HepG2 (cell line): ENCODE results near the gene ANKRD40. TPM values are rescaled to one million over a fixed set of nuclear protein-coding genes. Genes with fewer than 3 reads are reported as not detected.
A peak's percentile ranks its signal among the peaks of the same experiment; 100 is the strongest.

ENCODE experiments used
- BRCA1 ChIP-seq: sonication (generic); formaldehyde crosslinking; IDR thresholded peaks from 2 replicates; pipeline ENCODE4 v1.4.0; 2020; ENCODE audit warnings: missing genetic modification reagents
- FOXM1 ChIP-seq: sonication (generic); formaldehyde crosslinking; IDR thresholded peaks from 2 replicates; pipeline ENCODE4 v1.5.0; 2020; ENCODE audit warnings: missing genetic modification reagents
- FOXO1 ChIP-seq: sonication (generic); formaldehyde crosslinking; IDR thresholded peaks from 2 replicates; pipeline ENCODE4 v1.4.0; 2020; ENCODE audit warnings: missing genetic modification reagents
- MIER2 ChIP-seq: IDR thresholded peaks from 2 replicates; pipeline ENCODE4 v1.6.1; 2016; ENCODE audit warnings: missing biosample characterization, missing genetic modification reagents
- MIXL1 ChIP-seq: IDR thresholded peaks from 2 replicates; pipeline ENCODE4 v1.6.1; 2016
- PHF20 ChIP-seq: sonication (generic); formaldehyde crosslinking; IDR thresholded peaks from 2 replicates; pipeline ENCODE4 v1.5.0; 2020; ENCODE audit warnings: mild to moderate bottlenecking, missing genetic modification reagents
- POLR2AphosphoS2 ChIP-seq: IDR thresholded peaks from 2 replicates; pipeline ENCODE4 v1.6.1; 2011; ENCODE audit warnings: low read depth, low read length, improper control_type of control experiment
- RERE ChIP-seq: IDR thresholded peaks from 2 replicates; pipeline ENCODE4 v1.6.1; 2016; ENCODE audit warnings: low read depth, missing genetic modification reagents, missing compliant biosample characterization
- SCMH1 ChIP-seq: sonication (generic); formaldehyde crosslinking; IDR thresholded peaks from 2 replicates; pipeline ENCODE4 v1.9.0; 2021; ENCODE audit warnings: missing genetic modification reagents, mild to moderate bottlenecking, borderline replicate concordance
- SP2 ChIP-seq: sonication (generic); formaldehyde crosslinking; IDR thresholded peaks from 2 replicates; pipeline ENCODE4 v1.5.1; 2020; ENCODE audit warnings: mild to moderate bottlenecking, missing genetic modification reagents
- ZHX2 ChIP-seq, 2 experiments: sonication (generic) in 1 of 2; formaldehyde crosslinking in 1 of 2; IDR thresholded peaks; 2 replicates each; pipeline versions ENCODE4 v1.6.1 to v1.9.0; 2014 to 2022; ENCODE audit warnings: antibody characterized with exemption in 1 of 2, borderline replicate concordance in 1 of 2, inconsistent platforms in 1 of 2, low read depth in 1 of 2, missing genetic modification reagents in 1 of 2
- ZNF143 ChIP-seq: sonication (generic); formaldehyde crosslinking; IDR thresholded peaks from 2 replicates; pipeline ENCODE4 v1.4.0; 2020; ENCODE audit warnings: missing genetic modification reagents
- ZNF317 ChIP-seq: sonication (generic); formaldehyde crosslinking; IDR thresholded peaks from 2 replicates; pipeline ENCODE4 v1.5.0; 2020; ENCODE audit warnings: mild to moderate bottlenecking, missing genetic modification reagents
- ZNF816 ChIP-seq: sonication (generic); formaldehyde crosslinking; IDR thresholded peaks from 2 replicates; pipeline ENCODE4 v1.8.0; 2022; ENCODE audit warnings: missing genetic modification reagents, mild to moderate bottlenecking, borderline replicate concordance
- ZSCAN25 ChIP-seq: sonication (generic); formaldehyde crosslinking; IDR thresholded peaks from 2 replicates; pipeline ENCODE4 v1.8.0; 2022; ENCODE audit warnings: mild to moderate bottlenecking, missing genetic modification reagents
- polyA plus RNA-seq, 8 experiments: library from polyadenylated mRNA; depleted of rRNA in 3 of 8; stranded (reverse) in 7 of 8; unstranded in 1 of 8; fragments of >200 nt; fragmentation: Illumina TruSeq in 4 of 8; extraction: Trizol in 4 of 8; gene quantifications; 2 replicates each; pipeline versions ENCODE4 v1.2.1 to v1.2.3, GENCODE V29; 2011 to 2016; ENCODE audit warnings: low read depth in 4 of 8, missing spikeins in 1 of 8, mixed read lengths in 1 of 8; ENCODE audit not compliant: insufficient read depth in 1 of 8
- total RNA-seq, 5 experiments: library from RNA; depleted of rRNA; stranded (reverse); fragments of >200 nt; fragmentation: Illumina TruSeq; extraction: Trizol; gene quantifications; 2 replicates each; pipeline ENCODE4 v1.2.3, GENCODE V29; 2016; ENCODE audit warnings: low read depth in 1 of 5
- TF ChIP-seq, protein P1 (sequence below): sonication (generic); formaldehyde crosslinking; IDR thresholded peaks from 2 replicates; pipeline ENCODE4 v1.9.0; 2022; ENCODE audit warnings: missing genetic modification reagents, mild to moderate bottlenecking, borderline replicate concordance

ANKRD40 gene
- total and polyA plus RNA-seq, 2 of the 13 experiments (the other 11 are each of a cell fraction or from before 2014, with no cell fraction given): 35.0 to 46.4 TPM

DNA sequence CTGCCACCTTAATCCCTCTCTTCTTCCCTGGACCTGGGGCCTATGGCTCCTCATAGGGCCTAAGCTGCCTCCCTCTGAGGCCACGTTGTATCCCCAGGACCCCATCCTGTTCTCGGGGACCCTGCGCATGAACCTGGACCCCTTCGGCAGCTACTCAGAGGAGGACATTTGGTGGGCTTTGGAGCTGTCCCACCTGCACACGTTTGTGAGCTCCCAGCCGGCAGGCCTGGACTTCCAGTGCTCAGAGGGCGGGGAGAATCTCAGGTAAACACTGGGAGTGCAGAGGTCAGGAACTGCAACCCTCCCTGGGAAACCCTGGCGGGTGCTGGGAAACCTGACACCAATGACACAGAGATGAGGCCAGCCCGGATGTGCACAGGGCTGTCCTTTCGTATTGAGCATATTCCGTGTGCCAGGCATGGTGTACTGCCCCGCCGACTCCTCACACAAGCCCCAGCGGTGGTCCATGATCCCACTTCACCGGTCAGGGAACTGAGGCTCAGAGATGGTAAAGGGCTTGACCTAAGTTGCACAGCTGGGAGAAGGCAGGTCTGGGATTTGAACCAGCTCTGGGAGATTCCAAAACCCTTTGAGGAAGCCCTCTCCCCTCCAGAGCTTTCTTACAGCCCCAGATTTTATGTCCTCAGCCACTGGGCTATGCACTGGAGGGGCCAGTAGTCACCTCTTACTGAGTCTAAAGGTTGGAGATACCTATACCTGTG lies 22.9 kb downstream of the ANKRD40 start (continued):
- TF ChIP-seq ZHX2 (IDR thresholded peaks at IDR 0.05; ENCODE audit: low read depth): 0 out of 2 replicates have a peak, but pooled peaks have one; percentile 47
- TF ChIP-seq ZHX2 (CRISPR knock-in tag; IDR thresholded peaks at IDR 0.05; ENCODE audit: borderline replicate concordance): peak; percentile 34; the same call in 1 of the 2 replicates
- 0 out of 2 replicates have a peak, but pooled peaks have one; percentile 30 for TF ChIP-seq SP2
- peak; percentile 92 for TF ChIP-seq BRCA1 (CRISPR knock-in tag)
- peak; percentile 98 for TF ChIP-seq FOXO1 (CRISPR knock-in tag)
- TF ChIP-seq ZNF317 (CRISPR knock-in tag): peak; percentile 77
- no peak; the same call in none of the 2 replicates for TF ChIP-seq MIXL1
- TF ChIP-seq ZNF816: peak; percentile 89; the same call in 1 of the 2 replicates
- peak; percentile 89 for TF ChIP-seq ZSCAN25 (CRISPR knock-in tag)
- TF ChIP-seq FOXM1 (CRISPR knock-in tag): no peak; the same call in 1 of the 2 replicates
- peak; percentile 80 for TF ChIP-seq ZNF143 (CRISPR knock-in tag)
- peak; percentile 67 for TF ChIP-seq PHF20 (CRISPR knock-in tag)
- peak; percentile 85 for TF ChIP-seq MIER2 (CRISPR knock-in tag)
- TF ChIP-seq SCMH1: no peak
- peak; percentile 37; the same call in 1 of the 2 replicates for TF ChIP-seq POLR2AphosphoS2
- TF ChIP-seq, protein P1, sequence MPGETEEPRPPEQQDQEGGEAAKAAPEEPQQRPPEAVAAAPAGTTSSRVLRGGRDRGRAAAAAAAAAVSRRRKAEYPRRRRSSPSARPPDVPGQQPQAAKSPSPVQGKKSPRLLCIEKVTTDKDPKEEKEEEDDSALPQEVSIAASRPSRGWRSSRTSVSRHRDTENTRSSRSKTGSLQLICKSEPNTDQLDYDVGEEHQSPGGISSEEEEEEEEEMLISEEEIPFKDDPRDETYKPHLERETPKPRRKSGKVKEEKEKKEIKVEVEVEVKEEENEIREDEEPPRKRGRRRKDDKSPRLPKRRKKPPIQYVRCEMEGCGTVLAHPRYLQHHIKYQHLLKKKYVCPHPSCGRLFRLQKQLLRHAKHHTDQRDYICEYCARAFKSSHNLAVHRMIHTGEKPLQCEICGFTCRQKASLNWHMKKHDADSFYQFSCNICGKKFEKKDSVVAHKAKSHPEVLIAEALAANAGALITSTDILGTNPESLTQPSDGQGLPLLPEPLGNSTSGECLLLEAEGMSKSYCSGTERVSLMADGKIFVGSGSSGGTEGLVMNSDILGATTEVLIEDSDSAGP (CRISPR knock-in tag): peak; percentile 96
- peak; percentile 79 for TF ChIP-seq RERE (CRISPR knock-in tag)
